Measurements from ENCODE around the gene ACTN1. TPM values are rescaled to one million over a fixed set of nuclear protein-coding genes. Genes with fewer than 3 reads are reported as not detected.

ACTN1 gene
- total and polyA plus RNA-seq, 10 of the 15 experiments (the other 5 are each of a cell fraction or from before 2014, with no cell fraction given) = 0.14 to 39.4 (median 2.6) TPM

GRCh38 chr14:68977718-68978171 is 1.4 kb downstream of the ACTN1 start (continued):
- no peak for TF ChIP-seq IRF3 (IDR thresholded peaks at IDR 0.05)

- FAIRE-seq (no peak), DNase-seq (ENCODE audit: low read depth, low spot score) (no peak), ATAC-seq (peak; percentile 5)
- Histone ChIP-seq H4K20me1 (ENCODE audit: control insufficient read depth, insufficient read depth) (no peaks in the 10 kb centered on the region), H3K4me2 (ENCODE audit: control insufficient read depth, insufficient read depth) (peak overlapping the region; percentile 49), H3K4me3 (peak overlapping the region; percentile 80), H3K27me3 (replicated peaks in 1 of 2; ENCODE audit: control insufficient read depth in 2 of 2, insufficient read depth in 2 of 2, low read length in 1 of 2) (peaks cover 3 to 11% of the 10 kb centered on the region in 2 experiments; a peak in 3 of 4 replicates), H3K9me3 (replicated peaks; ENCODE audit: control insufficient read depth, insufficient read depth, low read length) (peaks cover 11% of the 10 kb centered on the region; the same call in 2 of the 3 replicates), H2AFZ (ENCODE audit: control insufficient read depth, low read depth, low read length) (no peak overlapping the region), H3K4me1 (ENCODE audit: control insufficient read depth, insufficient read depth, low read length) (no peaks in the 10 kb centered on the region; the same call in 1 of the 2 replicates), H3K9ac (ENCODE audit: control insufficient read depth, insufficient read depth, low read length) (peak overlapping the region; percentile 24; the same call in 1 of the 2 replicates), H3K79me2 (ENCODE audit: control insufficient read depth, insufficient read depth, low read length) (no peaks in the 10 kb centered on the region; the same call in none of the 2 replicates), H3K36me3 (ENCODE audit: control insufficient read depth in 2 of 2, insufficient read depth in 2 of 2, low read length in 1 of 2) (no peaks in the 10 kb centered on the region), H3K27ac (ENCODE audit: control insufficient read depth, insufficient read depth) (no peak overlapping the region)
- ChIA-PET SMC1A (ENCODE audit: uncharacterized antibody, unreplicated experiment) (no interaction called here), CTCF (interaction anchor here (1.1 to 1.7 kb wide), 4 partner anchors 63 to 131 kb away, joined by 3 to 7 read pairs (median 5); no protein-coding TSS in a partner anchor), RAD21 (ENCODE audit: unreplicated experiment) (interaction anchor here (1.0 to 2.0 kb wide), 3 partner anchors 66 to 130 kb away, joined by 3 to 6 read pairs (median 3); no protein-coding TSS in a partner anchor), POLR2A (no interaction called here)
- intact Hi-C loops (cut with micrococcal nuclease; ENCODE audit: unreplicated experiment) (no loop called here), in situ Hi-C loops (cut with MboI) (no loop called here)
- 29% methylated on average over 8 of the region's 8 CpGs for WGBS (ENCODE audit: insufficient coverage, insufficient replicate concordance, low lambda C conversion rate, missing lambda C conversion rate)
- no TSS peak for BruUV-seq (replicated peaks)
- TF ChIP-seq RBBP5 (conservative IDR thresholded peaks at IDR 0.05) (no peak), SKIL (IDR thresholded peaks at IDR 0.05; ENCODE audit: low read depth, poor library complexity, severe bottlenecking) (no peak)
Measured at GRCh38 chr14:68977180-68977717, 1.9 kb downstream of the ACTN1 start.

Measured in GM12878 (cell line).